Mammary microvascular endothelial cell (primary cell): Measurements from ENCODE around the gene RBM20. TPM values are rescaled to one million over a fixed set of nuclear protein-coding genes. Genes with fewer than 3 reads are reported as not detected.

Experiments used
- total RNA-seq: library from RNA; depleted of rRNA; stranded (reverse); fragments of >200 nt; gene quantifications from 2 replicates; pipeline ENCODE4 v1.2.3, GENCODE V29; 2015

RBM20 gene
- 0.13 and 0.15 TPM in 2 replicates for total RNA-seq

GRCh38 chr10:110643653-110644597 is at the start of gene RBM20:
TSS of gene RBM20 (plus strand) at chr10:110644336. CDS start at chr10:110644455, 119 bp downstream.

GRCh38 chr10:110871298-110872084 is 227.4 kb downstream of the RBM20 start, which contains the start of gene PDCD4:
TSS of gene PDCD4 (plus strand) at chr10:110871928. CDS start at chr10:110876028, 4,100 bp downstream.

Other genes with a start within 250 kb of the RBM20 start
- gene DUSP5, start 146.4 kb upstream of the RBM20 start, total RNA-seq: 44.3 and 48.3 TPM in 2 replicates
- 31.8 and 35.9 TPM in 2 replicates for gene SMC3, start 76.6 kb upstream of the RBM20 start, total RNA-seq
- 15.5 and 28.6 TPM in 2 replicates for gene PDCD4, start 227.6 kb downstream of the RBM20 start, total RNA-seq